Keratinocyte (primary cell): ENCODE results near the gene FAM13C. TPM values are rescaled to one million over a fixed set of nuclear protein-coding genes. Genes with fewer than 3 reads are reported as not detected.

ENCODE experiments used
- DNase-seq: peaks from one replicate; pipeline ENCODE4 v3.0.0-alpha.2; 2011; ENCODE audit warnings: low read depth, missing footprints, low spot score
- FAIRE-seq: peaks from 2 replicates; lab custom pipeline; 2011; peaks lifted over from hg19 to GRCh38; lab: Jason Lieb, UNC
- H2AFZ ChIP-seq: 2 replicates; pipeline ENCODE4 v1.6.0; 2012; ENCODE audit warnings: low read length, control low read depth, inconsistent platforms; ENCODE audit not compliant: control insufficient read depth
- H3K27ac ChIP-seq: 2 replicates; pipeline ENCODE4 v1.5.1; 2011; ENCODE audit warnings: low read length; ENCODE audit not compliant: control insufficient read depth, insufficient read depth
- H3K27me3 ChIP-seq: 3 replicates; pipeline ENCODE4 v1.6.0; 2011; ENCODE audit warnings: low read length; ENCODE audit not compliant: control insufficient read depth, insufficient read depth; ENCODE audit errors: extremely low read depth
- H3K36me3 ChIP-seq, 2 experiments: 2 replicates in 1 of 2; 3 replicates in 1 of 2; pipeline ENCODE4 v1.5.1; 2011; ENCODE audit warnings: low read length in 2 of 2, mild to moderate bottlenecking in 1 of 2; ENCODE audit not compliant: control insufficient read depth in 2 of 2, insufficient read depth in 2 of 2; ENCODE audit errors: extremely low read depth in 1 of 2
- H3K4me1 ChIP-seq: 3 replicates; pipeline ENCODE4 v1.5.1; 2011; ENCODE audit warnings: low read length; ENCODE audit not compliant: control insufficient read depth, insufficient read depth; ENCODE audit errors: extremely low read depth
- H3K4me2 ChIP-seq: 3 replicates; pipeline ENCODE4 v1.6.0; 2011; ENCODE audit warnings: low read depth, low read length; ENCODE audit not compliant: control insufficient read depth, insufficient read depth; ENCODE audit errors: extremely low read depth
- H3K4me3 ChIP-seq, 3 experiments: fragments of 200-600 bp in 1 of 3; sonication (generic) in 1 of 3; 2 replicates in 2 of 3; 3 replicates in 1 of 3; pipeline ENCODE4 v1.5.1; 2011 to 2016; ENCODE audit warnings: low read length in 3 of 3, mild to moderate bottlenecking in 3 of 3, control low read depth in 2 of 3, inconsistent platforms in 1 of 3, low read depth in 1 of 3, mixed read lengths in 1 of 3, mixed run types in 1 of 3, moderate library complexity in 1 of 3; ENCODE audit not compliant: control insufficient read depth in 2 of 3, insufficient read depth in 2 of 3; ENCODE audit errors: extremely low read depth in 1 of 3
- H3K79me2 ChIP-seq: 2 replicates; pipeline ENCODE4 v1.6.0; 2012; ENCODE audit warnings: low read length; ENCODE audit not compliant: control insufficient read depth, insufficient read depth
- H3K9ac ChIP-seq: 3 replicates; pipeline ENCODE4 v1.6.0; 2011; ENCODE audit warnings: low read length; ENCODE audit not compliant: control insufficient read depth, insufficient read depth; ENCODE audit errors: extremely low read depth
- H3K9me1 ChIP-seq: 3 replicates; pipeline ENCODE4 v1.6.0; 2011; ENCODE audit warnings: low read length; ENCODE audit not compliant: control insufficient read depth, insufficient read depth; ENCODE audit errors: extremely low read depth
- H3K9me3 ChIP-seq: 2 replicates; pipeline ENCODE4 v1.5.1; 2012; ENCODE audit warnings: low read depth, low read length; ENCODE audit not compliant: control insufficient read depth
- H4K20me1 ChIP-seq: 3 replicates; pipeline ENCODE4 v1.6.0; 2011; ENCODE audit warnings: low read length; ENCODE audit not compliant: control insufficient read depth, insufficient read depth; ENCODE audit errors: extremely low read depth
- CTCF ChIP-seq, 3 experiments: IDR thresholded peaks in 1 of 3; conservative IDR thresholded peaks in 1 of 3; optimal IDR thresholded peaks in 1 of 3; 2 replicates in 2 of 3; 3 replicates in 1 of 3; pipeline versions ENCODE3 to v1.5.1; 2011; ENCODE audit warnings: low read length in 3 of 3, mild to moderate bottlenecking in 3 of 3, moderate library complexity in 2 of 3, control low read depth in 1 of 3, inconsistent platforms in 1 of 3; ENCODE audit not compliant: insufficient read depth in 2 of 3; ENCODE audit errors: extremely low read depth in 1 of 3
- EZH2 ChIP-seq: IDR thresholded peaks from one replicate; pipeline ENCODE4 v1.6.1; 2012; ENCODE audit warnings: inconsistent platforms, mild to moderate bottlenecking, low read length, moderate library complexity
- dilution Hi-C: fragments of 300-500 bp; cut with MboI; formaldehyde crosslinking; loops from one replicate; pipeline ENCODE4 v1.7.0; 2020; ENCODE audit warnings: low sequenced_read_pairs; ENCODE audit not compliant: extremely low pct_ligation_motif_present
- polyA plus RNA-seq, 5 experiments: library from polyadenylated mRNA; depleted of rRNA in 3 of 5; stranded (reverse) in 3 of 5; stranded (forward) in 1 of 5; unstranded in 1 of 5; fragments of >200 nt; gene quantifications; 1 replicate in 1 of 5; 2 replicates in 3 of 5; 3 replicates in 1 of 5; pipeline versions ENCODE4 v1.2.1 to v1.2.3, GENCODE V29; 2011 to 2012; ENCODE audit warnings: missing spikeins in 2 of 5, low read depth in 1 of 5, low replicate concordance in 1 of 5

FAM13C gene
- polyA plus RNA-seq, 1 donor (not counting 4 experiments of a cell fraction or from before 2014, with no cell fraction given), result 0.58 TPM

- H3K9ac ChIP-seq, result no peak overlapping the region
- H3K36me3 ChIP-seq, result no peaks in the 10 kb centered on the region
- FAIRE-seq, result no peak
- no peak for TF ChIP-seq EZH2
- TF ChIP-seq CTCF (optimal IDR thresholded peaks at IDR 0.05 in 1 of 3, IDR thresholded peaks at IDR 0.05 in 1 of 3, conservative IDR thresholded peaks at IDR 0.05 in 1 of 3; ENCODE audit: extremely low read depth in 1 of 3, insufficient read depth in 2 of 3, low read length in 3 of 3), result no peak
- no peaks in the 10 kb centered on the region for H3K9me3 ChIP-seq
- H3K27me3 ChIP-seq, result no peaks in the 10 kb centered on the region
- H3K79me2 ChIP-seq, result no peaks in the 10 kb centered on the region
- no peaks in the 10 kb centered on the region for H4K20me1 ChIP-seq
- dilution Hi-C loops, result no loop called here
- no peak overlapping the region for H3K4me2 ChIP-seq
- H3K27ac ChIP-seq, result no peak overlapping the region
- no peak overlapping the region for H2AFZ ChIP-seq
- H3K9me1 ChIP-seq, result no peaks in the 10 kb centered on the region
- no peak for DNase-seq
- H3K4me1 ChIP-seq, result no peaks in the 10 kb centered on the region
- no peak overlapping the region for H3K4me3 ChIP-seq
These were observed 91.2 kb downstream of the FAM13C start for GRCh38 chr10:59271160-59271559.

DNA sequence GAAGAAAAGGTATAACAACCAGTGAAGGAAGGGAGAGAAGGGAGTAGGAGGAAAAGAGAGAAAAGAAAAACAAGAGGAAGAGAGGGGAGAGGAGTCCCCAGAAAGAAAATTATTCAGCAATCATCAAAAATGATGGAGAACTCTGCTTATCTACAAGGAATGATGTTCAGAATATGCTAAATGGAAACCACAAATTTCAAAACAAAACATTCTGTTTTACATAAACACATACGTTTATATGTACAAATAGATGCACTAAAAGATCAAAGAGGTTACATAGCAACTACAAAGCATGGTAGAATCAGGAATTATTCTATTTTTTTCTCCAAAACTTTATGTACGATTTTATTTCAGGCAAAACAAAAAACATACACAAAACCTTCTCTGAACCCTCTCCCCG, 91.9 kb downstream of the FAM13C start:
- no peaks in the 10 kb centered on the region for H3K27me3 ChIP-seq
- FAIRE-seq, result no peak

More for the DNA sequence above, 91.9 kb downstream of the FAM13C start:
- no peak overlapping the region for H3K27ac ChIP-seq
- no peaks in the 10 kb centered on the region for H3K36me3 ChIP-seq
- no peaks in the 10 kb centered on the region for H3K9me1 ChIP-seq
- H3K4me1 ChIP-seq, result no peaks in the 10 kb centered on the region
- dilution Hi-C loops, result no loop called here
- H3K4me3 ChIP-seq, result no peak overlapping the region
- no peak for DNase-seq
- no peak overlapping the region for H3K4me2 ChIP-seq
- no peaks in the 10 kb centered on the region for H4K20me1 ChIP-seq
- no peak overlapping the region for H2AFZ ChIP-seq
- H3K9ac ChIP-seq, result no peak overlapping the region
- TF ChIP-seq CTCF (optimal IDR thresholded peaks at IDR 0.05 in 1 of 3, IDR thresholded peaks at IDR 0.05 in 1 of 3, conservative IDR thresholded peaks at IDR 0.05 in 1 of 3; ENCODE audit: extremely low read depth in 1 of 3, insufficient read depth in 2 of 3, low read length in 3 of 3) (no peak), EZH2 (no peak)
- no peaks in the 10 kb centered on the region for H3K9me3 ChIP-seq
- H3K79me2 ChIP-seq, result no peaks in the 10 kb centered on the region
